Loucy (cell line): ENCODE results near the gene NBAS.

Source experiments
- H2AFZ ChIP-seq: fragments of 200-600 bp; sonication (generic); 2 replicates; pipeline ENCODE4 v1.6.0; 2016; ENCODE audit warnings: antibody characterized with exemption, mild to moderate bottlenecking, low read length, moderate library complexity
- H3F3A ChIP-seq: fragments of 200-600 bp; 2 replicates; pipeline ENCODE4 v1.6.0; 2016; ENCODE audit warnings: antibody characterized with exemption, low read depth, mild to moderate bottlenecking
- H3K27me3 ChIP-seq: fragments of 200-600 bp; sonication (generic); 2 replicates; pipeline ENCODE4 v1.6.1; 2014; ENCODE audit warnings: low read length, mild to moderate bottlenecking; ENCODE audit not compliant: insufficient read depth, poor library complexity, severe bottlenecking
- H3K36me3 ChIP-seq: fragments of 200-600 bp; sonication (generic); 2 replicates; pipeline ENCODE4 v1.6.1; 2016; ENCODE audit warnings: low read length; ENCODE audit not compliant: insufficient read depth
- H3K4me1 ChIP-seq: fragments of 200-600 bp; sonication (generic); 2 replicates; pipeline ENCODE4 v1.5.1; 2014; ENCODE audit warnings: low read length, mild to moderate bottlenecking; ENCODE audit not compliant: insufficient read depth, poor library complexity, severe bottlenecking
- H3K4me2 ChIP-seq: fragments of 200-600 bp; sonication (generic); 2 replicates; pipeline ENCODE4 v1.6.0; 2014; ENCODE audit warnings: antibody characterized with exemption, low read length, low read depth, mild to moderate bottlenecking; ENCODE audit not compliant: poor library complexity, severe bottlenecking
- H3K4me3 ChIP-seq: fragments of 200-600 bp; sonication (generic); 2 replicates; pipeline ENCODE4 v1.5.1; 2014; ENCODE audit warnings: low read length, mild to moderate bottlenecking, mixed read lengths; ENCODE audit not compliant: poor library complexity, severe bottlenecking
- H3K79me2 ChIP-seq: fragments of 200-600 bp; sonication (generic); 2 replicates; pipeline ENCODE4 v1.6.1; 2014; ENCODE audit warnings: low read length; ENCODE audit not compliant: insufficient read depth
- H3K9ac ChIP-seq: fragments of 200-600 bp; sonication (generic); 2 replicates; pipeline ENCODE4 v1.6.0; 2014; ENCODE audit warnings: mild to moderate bottlenecking, low read depth, low read length, moderate library complexity; ENCODE audit not compliant: poor library complexity, severe bottlenecking
- H3K9me2 ChIP-seq: fragments of 200-600 bp; sonication (generic); replicated peaks from 2 replicates; pipeline ENCODE4 v1.6.1; 2016; ENCODE audit warnings: low read depth, low read length, mixed read lengths
- H3K9me3 ChIP-seq: fragments of 200-600 bp; sonication (generic); 2 replicates; pipeline ENCODE4 v1.6.1; 2014; ENCODE audit warnings: mild to moderate bottlenecking, antibody characterized with exemption, low read length, low read depth; ENCODE audit not compliant: insufficient read depth
- H4K20me1 ChIP-seq: fragments of 200-600 bp; sonication (generic); 2 replicates; pipeline ENCODE4 v1.6.0; 2014; ENCODE audit warnings: antibody characterized with exemption, low read length, mild to moderate bottlenecking; ENCODE audit not compliant: insufficient read depth, poor library complexity, severe bottlenecking
- CTCF ChIP-seq: fragments of 200-600 bp; sonication (generic); conservative IDR thresholded peaks from 2 replicates; pipeline ENCODE4 v1.5.1; 2014; ENCODE audit warnings: mild to moderate bottlenecking, antibody characterized with exemption, low read length
- EZH2phosphoT487 ChIP-seq: fragments of 200-600 bp; IDR thresholded peaks from 2 replicates; pipeline ENCODE4 v1.6.1; 2018; ENCODE audit warnings: antibody characterized with exemption, mild to moderate bottlenecking, moderate library complexity, borderline replicate concordance

Gene NBAS

DNA sequence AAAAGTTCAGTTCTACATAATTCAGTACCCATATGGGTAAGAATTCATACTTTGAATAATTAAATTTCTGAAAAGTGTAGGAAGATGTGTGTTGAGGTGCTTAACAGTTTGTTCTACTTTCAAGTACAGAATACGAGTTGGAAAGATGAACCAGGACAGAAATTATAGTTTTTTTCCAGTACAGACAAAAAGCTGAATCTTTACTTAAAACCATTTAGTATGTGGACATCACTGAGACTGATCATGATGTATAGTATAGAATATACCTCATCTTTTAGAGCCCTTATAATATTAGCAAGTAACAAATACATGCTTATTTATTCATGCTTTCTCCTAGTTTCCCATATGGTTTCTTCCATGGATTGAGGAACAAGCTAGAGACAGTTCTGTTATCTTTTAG, 40.5 kb upstream of the NBAS start:
- Histone ChIP-seq H3K9me3 (no peaks in the 10 kb centered on the region), H3F3A (no peaks in the 10 kb centered on the region; the same call in 1 of the 2 replicates)

GRCh38 chr2:15599994-15600393, 38.9 kb upstream of the NBAS start:
- no peaks in the 10 kb centered on the region for H3K9me2 ChIP-seq
- no peak overlapping the region for H3K9ac ChIP-seq
- no peaks in the 10 kb centered on the region for H3K27me3 ChIP-seq
- H3K9me3 ChIP-seq: no peaks in the 10 kb centered on the region
- peak overlapping the region; percentile 24 for H3K4me2 ChIP-seq
- peaks cover 13% of the 10 kb centered on the region for H4K20me1 ChIP-seq
- H3K4me3 ChIP-seq: no peak overlapping the region
- no peaks in the 10 kb centered on the region; the same call in 1 of the 2 replicates for H3F3A ChIP-seq
- H3K36me3 ChIP-seq: peaks cover 90% of the 10 kb centered on the region
- peaks cover 35% of the 10 kb centered on the region for H3K4me1 ChIP-seq
- H3K79me2 ChIP-seq: peaks cover 14% of the 10 kb centered on the region
- no peak overlapping the region for H2AFZ ChIP-seq
- TF ChIP-seq CTCF (no peak), EZH2phosphoT487 (no peak)

More for the DNA sequence above, 40.5 kb upstream of the NBAS start:
- peaks cover 91% of the 10 kb centered on the region for H3K36me3 ChIP-seq
- no peaks in the 10 kb centered on the region for H3K27me3 ChIP-seq
- H3K4me1 ChIP-seq: peaks cover 27% of the 10 kb centered on the region
- peaks cover 8% of the 10 kb centered on the region for H4K20me1 ChIP-seq
- H3K79me2 ChIP-seq: no peaks in the 10 kb centered on the region
- no peaks in the 10 kb centered on the region for H3K9me2 ChIP-seq
- no peak overlapping the region for H3K4me3 ChIP-seq
- no peak overlapping the region for H3K9ac ChIP-seq
- TF ChIP-seq EZH2phosphoT487 (no peak), CTCF (no peak)
- no peak overlapping the region for H3K4me2 ChIP-seq
- H2AFZ ChIP-seq: no peak overlapping the region

DNA sequence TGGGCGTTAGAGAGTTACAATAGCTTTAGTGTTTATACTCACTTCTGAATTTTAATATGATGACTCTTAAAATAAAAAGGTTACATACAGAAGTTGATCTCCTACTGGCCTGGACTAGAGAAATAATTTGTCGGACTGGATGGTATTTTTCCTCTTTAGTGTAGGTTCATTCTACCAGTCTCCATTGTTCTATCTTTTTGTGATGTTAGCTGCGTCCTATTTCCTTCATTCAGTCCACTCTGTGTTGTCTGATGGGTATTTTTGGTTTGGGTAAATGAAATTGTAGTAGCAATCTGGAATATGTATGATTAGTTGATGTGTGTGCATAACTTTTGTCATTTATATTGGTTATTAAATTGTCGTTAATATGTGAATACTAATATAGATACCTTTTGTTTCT, 35.8 kb upstream of the NBAS start:
- no peaks in the 10 kb centered on the region for H3K9me3 ChIP-seq
- peaks cover 42% of the 10 kb centered on the region for H3K79me2 ChIP-seq

More for the DNA sequence above, 35.8 kb upstream of the NBAS start:
- no peak for TF ChIP-seq EZH2phosphoT487
- TF ChIP-seq CTCF: no peak
- no peaks in the 10 kb centered on the region; the same call in 1 of the 2 replicates for H3F3A ChIP-seq
- H3K36me3 ChIP-seq: peaks cover 60% of the 10 kb centered on the region
- no peak overlapping the region for H2AFZ ChIP-seq
- H3K27me3 ChIP-seq: no peaks in the 10 kb centered on the region
- peaks cover 53% of the 10 kb centered on the region for H3K4me1 ChIP-seq
- H3K4me2 ChIP-seq: peak overlapping the region; percentile 91
- no peak overlapping the region for H3K9ac ChIP-seq
- no peak overlapping the region for H3K4me3 ChIP-seq
- H3K9me2 ChIP-seq: no peaks in the 10 kb centered on the region
- peaks cover 22% of the 10 kb centered on the region for H4K20me1 ChIP-seq
